ENCODE data around the gene GNG7. TPM values are rescaled to one million over a fixed set of nuclear protein-coding genes. Genes with fewer than 3 reads are reported as not detected.

GNG7 gene
- total RNA-seq, 1 donor from 2014 or later: 5.5 TPM

DNA sequence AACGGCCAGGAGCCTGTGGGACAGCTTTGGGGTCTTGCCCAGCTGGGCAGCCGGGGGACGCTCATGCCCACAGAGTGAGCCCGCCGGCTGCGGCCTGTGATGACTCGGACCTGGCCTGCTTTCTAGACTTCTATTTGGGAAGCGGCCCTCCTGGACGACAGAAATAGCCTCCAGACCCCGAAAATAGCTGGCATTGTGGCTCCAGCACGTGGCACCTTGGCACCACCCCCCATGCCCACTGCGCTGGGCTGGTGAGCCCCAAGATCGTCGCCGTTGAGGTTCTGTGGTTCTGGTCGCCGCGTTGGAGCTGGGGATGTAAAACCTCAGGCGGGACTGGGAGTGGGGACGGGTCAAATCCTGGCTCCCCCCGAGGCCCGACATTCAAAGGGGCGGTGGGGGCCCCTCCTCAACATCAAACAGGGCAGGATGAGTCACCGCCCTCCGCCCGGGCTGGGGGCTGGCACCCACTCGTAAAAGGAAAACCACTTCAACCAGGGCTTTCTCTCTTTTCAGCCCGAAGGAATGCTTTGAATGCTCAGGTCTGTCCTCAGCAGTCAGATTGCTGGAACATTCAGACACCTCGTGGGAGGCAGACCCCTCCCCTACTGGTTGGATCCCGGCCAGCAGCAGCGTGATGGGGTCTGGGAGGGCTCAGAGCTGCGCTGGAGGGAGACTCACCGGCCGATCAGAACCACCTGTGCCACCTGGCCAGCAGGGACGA is 184.5 kb downstream of the GNG7 start:
- intact Hi-C loops (cut with DNase I): no loop called here
- H3K4me1 ChIP-seq: no peaks in the 10 kb centered on the region
- TF ChIP-seq, protein P1, sequence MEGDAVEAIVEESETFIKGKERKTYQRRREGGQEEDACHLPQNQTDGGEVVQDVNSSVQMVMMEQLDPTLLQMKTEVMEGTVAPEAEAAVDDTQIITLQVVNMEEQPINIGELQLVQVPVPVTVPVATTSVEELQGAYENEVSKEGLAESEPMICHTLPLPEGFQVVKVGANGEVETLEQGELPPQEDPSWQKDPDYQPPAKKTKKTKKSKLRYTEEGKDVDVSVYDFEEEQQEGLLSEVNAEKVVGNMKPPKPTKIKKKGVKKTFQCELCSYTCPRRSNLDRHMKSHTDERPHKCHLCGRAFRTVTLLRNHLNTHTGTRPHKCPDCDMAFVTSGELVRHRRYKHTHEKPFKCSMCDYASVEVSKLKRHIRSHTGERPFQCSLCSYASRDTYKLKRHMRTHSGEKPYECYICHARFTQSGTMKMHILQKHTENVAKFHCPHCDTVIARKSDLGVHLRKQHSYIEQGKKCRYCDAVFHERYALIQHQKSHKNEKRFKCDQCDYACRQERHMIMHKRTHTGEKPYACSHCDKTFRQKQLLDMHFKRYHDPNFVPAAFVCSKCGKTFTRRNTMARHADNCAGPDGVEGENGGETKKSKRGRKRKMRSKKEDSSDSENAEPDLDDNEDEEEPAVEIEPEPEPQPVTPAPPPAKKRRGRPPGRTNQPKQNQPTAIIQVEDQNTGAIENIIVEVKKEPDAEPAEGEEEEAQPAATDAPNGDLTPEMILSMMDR (IDR thresholded peaks at IDR 0.05): no peak
- H3K27me3 ChIP-seq: no peaks in the 10 kb centered on the region
- H3K4me3 ChIP-seq: no peak overlapping the region
- H3K9me3 ChIP-seq: no peaks in the 10 kb centered on the region
- ATAC-seq (no peak), DNase-seq (no peak)
- H3K27ac ChIP-seq: no peak overlapping the region
- H3K36me3 ChIP-seq: no peaks in the 10 kb centered on the region

GRCh38 chr19:2516727-2517126 is 185.8 kb downstream of the GNG7 start:
- intact Hi-C loops (cut with DNase I): no loop called here
- ATAC-seq: no peak
- Histone ChIP-seq H3K4me3 (no peak overlapping the region), H3K4me1 (no peaks in the 10 kb centered on the region), H3K27me3 (no peaks in the 10 kb centered on the region), H3K9me3 (no peaks in the 10 kb centered on the region), H3K36me3 (no peaks in the 10 kb centered on the region), H3K27ac (no peak overlapping the region)
- TF ChIP-seq, protein P1 (IDR thresholded peaks at IDR 0.05): no peak
- DNase-seq: no peak

DNA sequence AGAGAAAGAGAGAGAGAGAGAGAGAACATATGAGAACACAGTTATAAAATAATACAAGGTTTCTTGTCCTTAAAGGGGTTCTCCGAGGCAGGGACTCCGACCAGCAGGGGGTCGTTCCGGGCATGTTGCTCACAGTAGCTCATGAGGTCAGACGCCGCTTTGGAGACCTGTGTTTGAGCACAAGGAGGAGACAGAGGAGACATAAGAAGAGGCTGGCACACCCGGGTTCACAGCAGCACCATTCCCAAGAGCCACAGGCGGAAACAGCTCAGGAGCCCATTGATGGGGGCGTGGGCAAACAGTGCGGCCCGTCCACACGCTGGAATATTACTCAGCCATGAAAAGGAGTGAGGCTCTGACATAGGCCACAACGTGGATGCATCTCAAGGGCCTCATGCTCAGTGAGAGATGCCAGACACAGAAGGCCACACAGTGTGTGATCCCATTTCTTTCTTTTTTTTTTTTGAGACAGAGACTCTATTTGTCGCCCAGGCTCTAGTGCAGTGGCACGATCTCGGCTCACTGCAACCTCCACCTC is 187.4 kb downstream of the GNG7 start:
- Histone ChIP-seq H3K4me1 (no peaks in the 10 kb centered on the region), H3K27me3 (no peaks in the 10 kb centered on the region), H3K4me3 (no peak overlapping the region), H3K9me3 (no peaks in the 10 kb centered on the region), H3K27ac (no peak overlapping the region), H3K36me3 (no peaks in the 10 kb centered on the region)
- intact Hi-C loops (cut with DNase I): no loop called here
- ATAC-seq (no peak), DNase-seq (no peak)
- TF ChIP-seq, protein P1 (IDR thresholded peaks at IDR 0.05): no peak

DNA sequence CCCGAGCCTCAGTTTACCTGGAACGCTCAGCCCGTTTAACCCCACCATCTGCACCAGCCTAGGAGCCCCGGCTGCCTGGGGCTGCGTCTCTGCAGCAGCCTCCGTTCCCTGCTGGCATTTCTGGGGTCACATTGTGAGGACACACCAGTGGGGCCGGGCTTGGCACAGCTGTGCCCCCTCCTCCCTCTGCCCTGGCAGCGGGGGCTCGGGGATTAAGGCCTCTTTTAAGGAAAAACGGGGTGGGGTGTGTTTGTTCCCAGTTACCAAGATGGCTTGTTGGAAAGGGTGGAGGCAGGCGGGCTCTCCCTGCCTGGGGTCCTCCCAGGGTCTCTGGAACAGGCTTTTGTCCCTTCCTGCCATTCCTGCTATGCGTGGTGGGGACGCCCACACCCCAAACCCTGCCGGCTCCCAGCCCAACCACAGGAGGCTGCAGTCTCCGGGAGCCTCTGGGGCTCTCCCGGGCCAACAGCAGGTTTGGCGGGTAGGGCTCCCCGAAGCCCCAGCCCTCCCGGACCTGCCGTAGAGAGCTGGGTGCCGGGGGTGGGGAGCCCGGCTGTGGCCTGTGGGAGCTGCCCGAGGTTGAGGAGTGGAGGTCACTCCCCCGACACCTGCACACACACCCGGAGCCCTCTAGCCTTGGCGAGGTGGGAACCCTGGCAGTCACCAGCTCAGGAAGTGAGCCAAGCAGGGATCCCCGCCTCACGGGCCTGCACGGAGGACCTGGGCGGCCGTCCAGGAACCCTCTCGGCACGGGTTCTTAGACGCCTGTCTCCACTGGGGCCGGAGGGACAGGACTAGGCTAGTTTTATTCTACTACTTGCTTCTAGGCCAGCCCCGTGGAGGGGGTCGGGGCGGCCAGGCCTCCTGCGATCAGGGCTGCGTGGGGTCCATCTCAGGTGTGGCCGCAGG is 189.7 kb downstream of the GNG7 start:
- Histone ChIP-seq H3K27me3 (no peaks in the 10 kb centered on the region), H3K27ac (no peak overlapping the region), H3K9me3 (no peaks in the 10 kb centered on the region), H3K36me3 (no peaks in the 10 kb centered on the region), H3K4me3 (no peak overlapping the region), H3K4me1 (no peaks in the 10 kb centered on the region)
- no peak for DNase-seq
- intact Hi-C loops (cut with DNase I): no loop called here
- TF ChIP-seq, protein P1 (IDR thresholded peaks at IDR 0.05): no peak
- ATAC-seq: peak; percentile 61

DNA sequence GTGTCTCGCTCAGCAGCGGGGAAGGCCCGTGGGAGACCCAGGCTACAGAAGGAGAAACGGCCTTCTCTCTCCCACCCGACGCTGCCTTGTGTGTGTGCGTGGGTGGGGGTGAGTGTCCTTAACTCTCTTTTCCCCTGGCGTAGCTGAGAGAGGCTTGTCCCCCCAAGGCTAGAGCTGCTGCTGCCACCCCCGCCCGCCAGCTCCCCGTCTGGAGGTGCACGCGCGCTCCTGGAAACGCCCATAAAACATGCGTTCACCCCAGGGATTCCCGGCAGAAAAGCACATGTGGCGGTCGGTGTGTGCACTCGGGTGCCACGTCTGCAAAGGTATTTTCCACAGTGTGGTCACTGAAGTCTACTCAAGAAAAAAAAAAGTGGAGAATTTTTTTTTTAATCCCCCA is 190.5 kb downstream of the GNG7 start:
- TF ChIP-seq, protein P1 (IDR thresholded peaks at IDR 0.05): no peak
- DNase-seq (no peak), ATAC-seq (no peak)
- peaks cover 3% of the 10 kb centered on the region for H3K4me1 ChIP-seq
- no peaks in the 10 kb centered on the region for H3K27me3 ChIP-seq
- H3K27ac ChIP-seq: no peak overlapping the region
- H3K36me3 ChIP-seq: no peaks in the 10 kb centered on the region
- no peak overlapping the region for H3K4me3 ChIP-seq
- H3K9me3 ChIP-seq: no peaks in the 10 kb centered on the region
- intact Hi-C loops (cut with DNase I): no loop called here

Data from upper lobe of right lung (tissue), 1 donor.